ENCODE measurements around the gene SLC26A1. TPM values are rescaled to one million over a fixed set of nuclear protein-coding genes. Genes with fewer than 3 reads are reported as not detected.
"Not testable (repeated sequence)": the region's sequence is repeated elsewhere in the genome, so short reads cannot be mapped to it uniquely, and the experiment has no call there.

SLC26A1 gene
- total RNA-seq, 4 donors from 2014 or later = 0.09 to 0.12 TPM; not detected in 2

DNA sequence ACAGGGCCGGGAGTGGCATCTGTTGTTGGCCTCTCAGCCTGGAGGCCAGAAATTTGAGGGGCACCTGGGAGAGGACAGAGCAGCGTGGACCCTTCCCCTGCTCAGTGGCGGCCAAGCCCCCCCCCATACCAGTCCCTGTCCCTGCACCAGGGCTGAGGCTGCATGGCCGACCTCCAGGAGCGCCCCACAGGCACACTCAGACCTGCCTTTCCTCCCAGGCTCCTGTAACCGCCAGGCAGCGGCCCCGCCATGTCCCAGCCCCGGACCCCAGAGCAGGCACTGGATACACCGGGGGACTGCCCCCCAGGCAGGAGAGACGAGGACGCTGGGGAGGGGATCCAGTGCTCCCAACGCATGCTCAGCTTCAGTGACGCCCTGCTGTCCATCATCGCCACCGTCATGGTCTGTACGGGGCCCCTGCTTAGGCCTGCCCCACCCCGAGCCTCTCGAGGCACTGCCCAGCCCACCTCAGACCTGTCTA is 45.7 kb downstream of the SLC26A1 start:
- TF ChIP-seq, protein P1, sequence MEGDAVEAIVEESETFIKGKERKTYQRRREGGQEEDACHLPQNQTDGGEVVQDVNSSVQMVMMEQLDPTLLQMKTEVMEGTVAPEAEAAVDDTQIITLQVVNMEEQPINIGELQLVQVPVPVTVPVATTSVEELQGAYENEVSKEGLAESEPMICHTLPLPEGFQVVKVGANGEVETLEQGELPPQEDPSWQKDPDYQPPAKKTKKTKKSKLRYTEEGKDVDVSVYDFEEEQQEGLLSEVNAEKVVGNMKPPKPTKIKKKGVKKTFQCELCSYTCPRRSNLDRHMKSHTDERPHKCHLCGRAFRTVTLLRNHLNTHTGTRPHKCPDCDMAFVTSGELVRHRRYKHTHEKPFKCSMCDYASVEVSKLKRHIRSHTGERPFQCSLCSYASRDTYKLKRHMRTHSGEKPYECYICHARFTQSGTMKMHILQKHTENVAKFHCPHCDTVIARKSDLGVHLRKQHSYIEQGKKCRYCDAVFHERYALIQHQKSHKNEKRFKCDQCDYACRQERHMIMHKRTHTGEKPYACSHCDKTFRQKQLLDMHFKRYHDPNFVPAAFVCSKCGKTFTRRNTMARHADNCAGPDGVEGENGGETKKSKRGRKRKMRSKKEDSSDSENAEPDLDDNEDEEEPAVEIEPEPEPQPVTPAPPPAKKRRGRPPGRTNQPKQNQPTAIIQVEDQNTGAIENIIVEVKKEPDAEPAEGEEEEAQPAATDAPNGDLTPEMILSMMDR (IDR thresholded peaks at IDR 0.05) = no peak
- no peak for ATAC-seq (ENCODE audit: low FRiP score)
- DNase-seq (ENCODE audit: low spot score) = no peak

DNA sequence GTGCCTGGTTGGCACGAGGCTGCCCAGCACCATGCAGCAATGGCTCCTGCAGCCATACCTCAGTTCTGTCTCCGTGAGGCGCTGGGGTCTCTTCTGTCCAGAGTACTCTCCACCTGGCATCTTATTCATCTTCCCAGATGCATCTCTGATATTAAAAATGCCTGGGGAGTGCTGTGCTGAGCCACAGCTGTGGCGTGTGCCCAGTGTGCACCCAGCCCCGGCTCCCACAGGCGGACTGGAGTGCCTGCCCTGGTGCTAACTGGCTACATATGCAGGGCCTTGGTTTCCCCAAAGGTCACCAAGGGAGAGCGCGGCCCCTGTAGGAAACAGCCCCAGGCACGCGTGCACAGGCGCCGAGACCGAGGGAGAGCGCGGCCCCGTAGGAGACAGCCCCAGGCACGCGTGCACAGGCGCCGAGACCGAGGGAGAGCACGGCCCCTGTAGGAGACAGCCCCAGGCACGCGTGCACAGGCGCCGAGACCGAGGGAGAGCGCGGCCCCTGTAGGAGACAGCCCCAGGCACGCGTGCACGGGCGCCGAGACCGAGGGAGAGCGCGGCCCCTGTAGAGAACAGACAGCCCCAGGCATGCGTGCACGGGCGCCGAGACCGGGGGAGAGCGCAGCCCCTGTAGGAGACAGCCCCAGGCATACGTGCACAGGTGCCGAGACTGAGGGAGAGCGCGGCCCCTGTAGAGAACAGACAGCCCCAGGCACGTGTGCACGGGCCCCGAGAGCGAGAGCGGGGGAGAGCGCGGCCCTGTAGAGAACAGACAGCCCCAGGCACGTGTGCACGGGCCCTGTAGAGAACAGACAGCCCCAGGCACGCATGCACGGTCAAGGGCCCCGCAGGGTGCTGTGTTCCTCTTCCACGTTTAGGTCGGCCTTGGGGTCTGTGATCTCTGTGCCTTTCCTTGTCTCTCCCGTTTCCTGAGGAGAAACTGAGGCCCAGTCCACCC is 46.4 kb downstream of the SLC26A1 start:
- TF ChIP-seq, protein P1 (IDR thresholded peaks at IDR 0.05) = no peak
- ATAC-seq (ENCODE audit: low FRiP score) = no peak

GRCh38 chr4:946103-946450 is 47.1 kb downstream of the SLC26A1 start:
- no peak for ATAC-seq (ENCODE audit: low FRiP score)
- no peak for DNase-seq (ENCODE audit: low spot score)
- TF ChIP-seq, protein P1 (IDR thresholded peaks at IDR 0.05) = no peak

More for the DNA sequence above, 46.4 kb downstream of the SLC26A1 start:
- no peak for DNase-seq (ENCODE audit: low spot score)

DNA sequence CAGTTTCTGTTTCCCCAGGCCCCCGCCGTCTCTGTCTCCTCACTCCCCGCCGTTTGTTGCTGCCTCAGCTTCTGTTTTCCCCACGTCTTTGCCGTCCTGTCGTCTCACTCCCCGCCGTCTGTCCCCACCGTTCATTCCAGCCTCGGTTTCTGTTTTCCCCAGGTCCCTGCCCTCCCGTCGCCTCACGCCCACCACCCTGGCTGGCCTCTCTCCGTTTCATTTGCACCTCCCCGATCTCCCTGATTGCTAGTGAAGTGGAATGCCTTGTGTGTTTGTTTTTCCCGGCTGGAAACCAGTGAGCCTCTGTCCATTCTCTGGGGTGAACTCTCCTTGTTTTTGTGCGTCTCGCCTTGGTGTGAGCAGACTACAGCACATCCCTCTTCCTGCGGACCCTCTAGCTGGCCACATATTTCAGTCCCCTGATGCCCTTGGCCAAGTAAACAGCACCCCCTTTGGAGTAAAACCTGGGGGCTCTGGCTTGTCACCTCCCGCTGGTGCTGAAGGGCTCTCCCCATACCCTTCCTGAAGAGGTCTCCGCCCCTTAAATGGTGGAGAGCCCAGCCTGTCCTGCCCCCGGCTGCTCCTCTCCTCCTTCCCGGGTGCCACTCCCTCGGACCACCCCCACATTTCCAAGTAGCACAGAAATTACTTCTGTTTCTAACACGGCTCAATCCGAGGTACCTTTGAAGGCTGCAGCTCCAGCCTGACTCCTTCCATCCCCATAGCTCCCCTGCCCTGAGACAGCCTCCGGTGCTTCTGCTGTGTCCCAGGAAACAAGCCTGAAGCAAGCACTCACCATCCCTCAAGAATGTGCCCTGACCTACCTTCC is 47.7 kb downstream of the SLC26A1 start:
- ATAC-seq (ENCODE audit: low FRiP score) (no peak), DNase-seq (ENCODE audit: low spot score) (no peak)
- TF ChIP-seq, protein P1 (IDR thresholded peaks at IDR 0.05) = no peak

DNA sequence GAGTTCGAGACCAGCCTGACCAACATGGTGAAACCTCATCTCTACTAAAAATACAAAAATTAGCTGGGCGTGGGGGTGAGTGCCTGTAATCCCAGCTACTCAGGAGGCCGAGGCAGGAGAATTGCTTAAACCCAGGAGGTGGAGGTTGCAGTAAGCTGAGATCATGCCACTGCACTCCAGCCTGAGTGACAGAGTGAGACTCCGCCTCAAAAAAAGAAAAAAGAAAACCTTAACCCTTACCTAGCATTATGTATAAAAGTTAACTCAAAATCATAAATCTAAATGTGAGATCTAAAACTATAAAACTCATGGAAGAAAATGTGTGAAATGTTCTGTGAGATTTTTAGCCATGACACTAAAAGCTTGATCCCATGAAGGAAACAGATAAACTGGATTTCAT is 53.7 kb downstream of the SLC26A1 start:
- not testable (repeated sequence) for ATAC-seq (ENCODE audit: low FRiP score)

More for the DNA sequence above, 53.7 kb downstream of the SLC26A1 start:
- not testable (repeated sequence) for DNase-seq (ENCODE audit: low spot score)

Other genes starting within 250 kb of the SLC26A1 start
- 1 to 10 TPM in 3 of 4 donors, not detected in 1; 1.1 to 2.0 (median 1.9) TPM for gene CPLX1, start 167.3 kb downstream of the SLC26A1 start, total RNA-seq
- 100 to 1,000 TPM in 2 of 4 donors, 10 to 100 TPM in 2; 62.3 to 126 (median 85.4) TPM for gene GAK, start 61.1 kb downstream of the SLC26A1 start, total RNA-seq
- gene TMEM175, start 60.9 kb downstream of the SLC26A1 start, total RNA-seq = 10 to 100 TPM; 21.9 to 35.3 (median 23.1) TPM
- gene DGKQ, start 19.8 kb downstream of the SLC26A1 start, total RNA-seq = 10 to 100 TPM in 1 of 4 donors, 1 to 10 TPM in 3; 4.8 to 10.2 (median 8.1) TPM
- 10 to 100 TPM; 15.5 to 32.2 (median 16.9) TPM for gene IDUA, start 6.4 kb downstream of the SLC26A1 start, total RNA-seq
- 10 to 100 TPM; 25.1 to 91.7 (median 68.8) TPM for gene FGFRL1, start 18.2 kb upstream of the SLC26A1 start, total RNA-seq
- gene RNF212, start 120.2 kb upstream of the SLC26A1 start, total RNA-seq = 1 to 10 TPM; 3.4 to 9.3 (median 6.6) TPM
- 10 to 100 TPM; 14.2 to 99.5 (median 30.1) TPM for gene SPON2, start 179.2 kb upstream of the SLC26A1 start, total RNA-seq

All from omental fat pad (tissue), 4 donors.